GM20000 (cell line): ENCODE results near the gene LYRM4.
A peak's percentile ranks its signal among the peaks of the same experiment; 100 is the strongest.

ENCODE experiments used
- DNase-seq: peaks from one replicate; pipeline ENCODE4 v3.0.0; 2012; ENCODE audit warnings: low spot score
- CTCF ChIP-seq: IDR thresholded peaks from 2 replicates; pipeline ENCODE4 v1.5.1; 2012; ENCODE audit warnings: mild to moderate bottlenecking, control low read depth; ENCODE audit errors: extremely low read depth, missing control alignments

LYRM4 gene

GRCh38 chr6:5082487-5083306 lies 178.1 kb downstream of the LYRM4 start:
- no peak for TF ChIP-seq CTCF
- DNase-seq, result no peak

DNA sequence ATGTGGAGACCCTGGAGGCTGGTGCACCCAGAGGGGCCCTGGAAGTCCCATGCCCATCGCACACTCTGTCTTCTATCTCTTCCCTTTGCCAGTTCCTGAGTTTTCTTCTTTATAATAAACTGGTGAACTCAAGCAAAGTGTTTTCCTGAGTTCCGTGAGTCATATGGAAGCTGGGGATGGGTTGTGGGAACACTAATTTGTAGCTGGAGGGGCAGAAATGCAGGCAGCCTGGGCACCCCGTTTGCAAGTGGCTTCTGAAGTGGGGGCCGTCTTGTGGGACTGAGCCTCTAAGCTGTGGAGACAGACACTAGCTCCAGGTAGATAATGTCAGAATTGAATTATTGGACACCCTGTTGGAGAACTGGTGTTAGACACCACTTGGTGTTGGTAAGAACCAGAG lies 178.8 kb downstream of the LYRM4 start:
- TF ChIP-seq CTCF, result no peak
- DNase-seq, result no peak

GRCh38 chr6:5081182-5081581 lies 179.6 kb downstream of the LYRM4 start:
- TF ChIP-seq CTCF, result no peak
- no peak for DNase-seq

GRCh38 chr6:5080574-5080973 lies 180.2 kb downstream of the LYRM4 start:
- no peak for TF ChIP-seq CTCF
- DNase-seq, result no peak

- TF ChIP-seq CTCF, result no peak
- no peak for DNase-seq
Observed at GRCh38 chr6:5079692-5080091, 181.1 kb downstream of the LYRM4 start.

DNA sequence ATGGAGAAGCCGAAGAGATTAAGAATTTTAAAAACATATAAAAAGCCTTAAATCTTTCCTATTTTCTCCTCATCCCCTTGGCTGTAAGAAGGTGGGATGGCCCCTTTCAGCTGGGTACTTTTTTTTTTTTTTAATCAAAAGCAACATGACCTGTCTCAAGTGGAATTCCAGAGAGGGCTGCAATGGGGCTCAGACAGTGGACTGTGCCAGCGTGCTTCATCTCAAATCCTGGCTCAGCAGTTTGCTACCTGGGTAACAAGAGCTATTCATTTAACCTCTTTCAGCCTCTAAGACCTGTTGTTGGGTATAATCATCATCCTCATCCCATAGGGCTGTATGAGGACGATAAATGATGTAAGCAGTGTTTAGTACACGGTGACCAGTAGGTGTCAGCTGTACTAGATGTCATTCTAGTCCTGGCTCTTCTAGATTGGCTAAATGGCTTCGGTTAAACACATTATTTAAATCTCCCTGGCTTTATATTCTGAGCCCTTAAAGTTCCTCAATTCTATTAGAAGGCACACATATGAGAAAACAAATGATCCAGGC lies 182.6 kb downstream of the LYRM4 start:
- peak; percentile 57 for DNase-seq
- peak; percentile 13 for TF ChIP-seq CTCF

DNA sequence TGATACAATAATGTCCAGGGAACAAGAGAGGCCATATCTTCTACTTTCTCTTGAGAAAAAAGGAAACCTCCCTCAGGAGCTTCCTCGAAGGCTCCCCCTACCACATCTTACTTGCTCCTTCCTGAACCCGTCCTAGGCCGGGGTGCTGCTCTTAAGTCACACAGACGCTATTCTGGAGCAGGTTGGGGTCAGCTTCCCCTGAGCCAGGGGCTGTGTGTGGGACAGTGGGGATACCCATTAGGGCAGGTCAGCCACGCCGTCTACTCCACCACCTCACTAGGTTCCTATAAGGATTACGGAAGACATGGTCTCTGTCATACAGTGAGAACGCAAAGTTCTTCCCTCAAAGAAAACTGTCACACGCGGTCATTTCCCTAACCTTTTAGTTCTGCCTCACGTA lies 183.8 kb downstream of the LYRM4 start:
- TF ChIP-seq CTCF, result no peak
- DNase-seq, result no peak
